ENCODE measurements around the gene PPP3CA. TPM values are rescaled to one million over a fixed set of nuclear protein-coding genes. Genes with fewer than 3 reads are reported as not detected.

The PPP3CA gene
- total and polyA plus RNA-seq, 8 donors: 38.8 to 58.6 (median 54.8) TPM

GRCh38 chr4:101156619-101157310, 190.6 kb downstream of the PPP3CA start:
- Histone ChIP-seq H3K27ac (no peak overlapping the region), H3K9me3 (no peaks in the 10 kb centered on the region), H3K4me1 (peaks cover 0 to 7% of the 10 kb centered on the region in 2 donors), H3K4me3 (no peak overlapping the region), H3K27me3 (no peaks in the 10 kb centered on the region), H3K36me3 (no peaks in the 10 kb centered on the region)
- ATAC-seq: no peak
- DNase-seq: no peak
- TF ChIP-seq, protein P1, sequence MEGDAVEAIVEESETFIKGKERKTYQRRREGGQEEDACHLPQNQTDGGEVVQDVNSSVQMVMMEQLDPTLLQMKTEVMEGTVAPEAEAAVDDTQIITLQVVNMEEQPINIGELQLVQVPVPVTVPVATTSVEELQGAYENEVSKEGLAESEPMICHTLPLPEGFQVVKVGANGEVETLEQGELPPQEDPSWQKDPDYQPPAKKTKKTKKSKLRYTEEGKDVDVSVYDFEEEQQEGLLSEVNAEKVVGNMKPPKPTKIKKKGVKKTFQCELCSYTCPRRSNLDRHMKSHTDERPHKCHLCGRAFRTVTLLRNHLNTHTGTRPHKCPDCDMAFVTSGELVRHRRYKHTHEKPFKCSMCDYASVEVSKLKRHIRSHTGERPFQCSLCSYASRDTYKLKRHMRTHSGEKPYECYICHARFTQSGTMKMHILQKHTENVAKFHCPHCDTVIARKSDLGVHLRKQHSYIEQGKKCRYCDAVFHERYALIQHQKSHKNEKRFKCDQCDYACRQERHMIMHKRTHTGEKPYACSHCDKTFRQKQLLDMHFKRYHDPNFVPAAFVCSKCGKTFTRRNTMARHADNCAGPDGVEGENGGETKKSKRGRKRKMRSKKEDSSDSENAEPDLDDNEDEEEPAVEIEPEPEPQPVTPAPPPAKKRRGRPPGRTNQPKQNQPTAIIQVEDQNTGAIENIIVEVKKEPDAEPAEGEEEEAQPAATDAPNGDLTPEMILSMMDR (IDR thresholded peaks at IDR 0.05): no peak
- intact Hi-C loops (cut with DNase I): no loop called here

GRCh38 chr4:101155945-101156344, 191.4 kb downstream of the PPP3CA start:
- H3K9me3 ChIP-seq: no peaks in the 10 kb centered on the region
- no peak overlapping the region for H3K4me3 ChIP-seq
- no peak for ATAC-seq
- H3K36me3 ChIP-seq: no peaks in the 10 kb centered on the region
- H3K4me1 ChIP-seq: peaks cover 0 to 7% of the 10 kb centered on the region in 2 donors
- TF ChIP-seq, protein P1 (IDR thresholded peaks at IDR 0.05): no peak
- no peaks in the 10 kb centered on the region for H3K27me3 ChIP-seq
- H3K27ac ChIP-seq: no peak overlapping the region
- DNase-seq: no peak
- intact Hi-C loops (cut with DNase I): no loop called here

GRCh38 chr4:101155368-101155767, 192.0 kb downstream of the PPP3CA start:
- Histone ChIP-seq H3K4me3 (no peak overlapping the region), H3K27ac (no peak overlapping the region), H3K4me1 (peaks cover 0 to 7% of the 10 kb centered on the region in 2 donors), H3K27me3 (no peaks in the 10 kb centered on the region), H3K9me3 (no peaks in the 10 kb centered on the region), H3K36me3 (no peaks in the 10 kb centered on the region)
- DNase-seq (no peak), ATAC-seq (peak; percentile 85)
- intact Hi-C loops (cut with DNase I): no loop called here
- TF ChIP-seq, protein P1 (IDR thresholded peaks at IDR 0.05): no peak

GRCh38 chr4:101153653-101154052, 193.7 kb downstream of the PPP3CA start:
- Histone ChIP-seq H3K4me3 (no peak overlapping the region), H3K36me3 (no peaks in the 10 kb centered on the region), H3K27ac (no peak overlapping the region), H3K4me1 (peaks cover 0 to 7% of the 10 kb centered on the region in 2 donors), H3K27me3 (no peaks in the 10 kb centered on the region), H3K9me3 (no peaks in the 10 kb centered on the region)
- TF ChIP-seq, protein P1 (IDR thresholded peaks at IDR 0.05): no peak
- no peak for ATAC-seq
- intact Hi-C loops (cut with DNase I): no loop called here
- no peak for DNase-seq

DNA sequence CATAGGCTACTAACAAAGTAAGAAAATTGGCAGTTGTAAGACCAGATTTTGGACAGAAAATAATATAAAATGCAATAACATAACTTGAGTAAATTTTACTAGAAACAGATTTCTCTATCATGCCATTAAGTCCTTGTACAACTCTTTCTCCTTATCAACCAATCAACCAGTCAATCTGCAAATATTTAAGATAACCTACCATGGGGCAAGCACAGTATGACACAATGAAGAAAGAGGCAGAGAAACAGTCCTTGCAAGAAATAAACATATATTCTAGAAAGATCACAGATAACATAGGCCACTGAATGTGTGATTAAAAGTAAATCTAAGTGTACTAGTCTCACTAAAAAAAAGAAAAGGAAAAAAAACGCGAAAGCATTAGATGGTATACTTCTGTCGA, 194.8 kb downstream of the PPP3CA start:
- intact Hi-C loops (cut with DNase I): no loop called here

More for the DNA sequence above, 194.8 kb downstream of the PPP3CA start:
- H3K4me3 ChIP-seq: no peak overlapping the region
- ATAC-seq: no peak
- H3K36me3 ChIP-seq: no peaks in the 10 kb centered on the region
- no peak overlapping the region for H3K27ac ChIP-seq
- H3K27me3 ChIP-seq: no peaks in the 10 kb centered on the region
- peaks cover 0 to 7% of the 10 kb centered on the region in 2 donors for H3K4me1 ChIP-seq
- no peak for DNase-seq
- H3K9me3 ChIP-seq: no peaks in the 10 kb centered on the region
- TF ChIP-seq, protein P1 (IDR thresholded peaks at IDR 0.05): no peak
